H1 (cell line): ENCODE data around the gene RAB25.

Experiments used
- CTCF ChIP-seq, 3 experiments: IDR thresholded peaks; 1 replicate in 2 of 3; 2 replicates in 1 of 3; pipeline versions ENCODE4 v1.5.1 to v1.6.1; 2011; ENCODE audit warnings: low read length in 3 of 3, mild to moderate bottlenecking in 3 of 3, inconsistent platforms in 2 of 3, low read depth in 1 of 3, moderate library complexity in 1 of 3; ENCODE audit not compliant: insufficient read depth in 1 of 3; ENCODE audit errors: control extremely low read depth in 1 of 3
- POLR2AphosphoS5 ChIP-seq: IDR thresholded peaks from 2 replicates; pipeline ENCODE4 v1.6.1; 2011; ENCODE audit warnings: low read depth, low read length
- RFX5 ChIP-seq: IDR thresholded peaks from 2 replicates; pipeline ENCODE4 v1.6.1; 2011; ENCODE audit warnings: low read depth, low read length, improper control_type of control experiment, borderline replicate concordance

- TF ChIP-seq CTCF (IDR thresholded peaks at IDR 0.05; ENCODE audit: control extremely low read depth in 1 of 3, insufficient read depth in 1 of 3, low read depth in 1 of 3, low read length in 3 of 3) = peak; percentile 94 to 100 (median 97)
- no peak for TF ChIP-seq RFX5
- TF ChIP-seq POLR2AphosphoS5 = 0 out of 2 replicates have a peak, but pooled peaks have one; percentile 20
Measured at GRCh38 chr1:156096640-156097391, 35.9 kb downstream of the RAB25 start.
